ACC112 (cell line): ENCODE measurements around the gene MAP2K2.

Experiments
- H2AFZ ChIP-seq: fragments of 200-600 bp; sonication (generic); one replicate; pipeline ENCODE4 v1.6.0; 2017; ENCODE audit warnings: antibody characterized with exemption, low read length; ENCODE audit not compliant: unreplicated experiment
- H3K27ac ChIP-seq: fragments of 200-600 bp; sonication (generic); 2 replicates; pipeline ENCODE4 v1.5.1; 2014; ENCODE audit warnings: low read depth, mild to moderate bottlenecking, antibody characterized with exemption, low read length, moderate library complexity
- H3K27me3 ChIP-seq: fragments of 200-600 bp; sonication (generic); 2 replicates; pipeline ENCODE4 v1.6.1; 2014; ENCODE audit warnings: mild to moderate bottlenecking, antibody characterized with exemption, low read length, moderate library complexity, mixed read lengths; ENCODE audit not compliant: insufficient read depth
- H3K36me3 ChIP-seq: fragments of 200-600 bp; sonication (generic); 2 replicates; pipeline ENCODE4 v1.6.1; 2016; ENCODE audit warnings: mild to moderate bottlenecking, antibody characterized with exemption, low read length, moderate library complexity, mixed read lengths; ENCODE audit not compliant: insufficient read depth
- H3K4me1 ChIP-seq: fragments of 200-600 bp; sonication (generic); one replicate; pipeline ENCODE4 v1.6.1; 2016; ENCODE audit warnings: low read length, mixed read lengths; ENCODE audit not compliant: insufficient read depth, unreplicated experiment, control insufficient read depth
- H3K4me3 ChIP-seq: fragments of 200-600 bp; sonication (generic); 2 replicates; pipeline ENCODE4 v1.5.1; 2014; ENCODE audit warnings: mild to moderate bottlenecking, low read depth, low read length
- H3K79me2 ChIP-seq: fragments of 200-600 bp; sonication (generic); one replicate; pipeline ENCODE4 v1.6.0; 2016; ENCODE audit warnings: low read length; ENCODE audit not compliant: control insufficient read depth, unreplicated experiment, insufficient read depth

The MAP2K2 gene

GRCh38 chr19:4087787-4088679, 35.9 kb downstream of the MAP2K2 start:
- H2AFZ ChIP-seq = no peak overlapping the region
- H3K4me1 ChIP-seq = no peaks in the 10 kb centered on the region
- H3K27ac ChIP-seq = no peak overlapping the region
- H3K36me3 ChIP-seq = no peaks in the 10 kb centered on the region
- H3K79me2 ChIP-seq = no peaks in the 10 kb centered on the region
- no peaks in the 10 kb centered on the region for H3K27me3 ChIP-seq
- H3K4me3 ChIP-seq = no peak overlapping the region

GRCh38 chr19:4086411-4086867, 37.5 kb downstream of the MAP2K2 start:
- Histone ChIP-seq H3K4me1 (no peaks in the 10 kb centered on the region), H3K27me3 (no peaks in the 10 kb centered on the region), H3K27ac (no peak overlapping the region), H3K4me3 (no peak overlapping the region), H2AFZ (no peak overlapping the region), H3K36me3 (no peaks in the 10 kb centered on the region), H3K79me2 (no peaks in the 10 kb centered on the region)

GRCh38 chr19:4084547-4084877, 39.4 kb downstream of the MAP2K2 start:
- Histone ChIP-seq H3K4me3 (no peak overlapping the region), H3K27me3 (no peaks in the 10 kb centered on the region), H3K27ac (no peak overlapping the region), H3K79me2 (no peaks in the 10 kb centered on the region), H3K4me1 (no peaks in the 10 kb centered on the region), H3K36me3 (no peaks in the 10 kb centered on the region), H2AFZ (no peak overlapping the region)

GRCh38 chr19:4083677-4084546, 40.0 kb downstream of the MAP2K2 start:
- Histone ChIP-seq H2AFZ (no peak overlapping the region), H3K4me1 (no peaks in the 10 kb centered on the region), H3K27me3 (no peaks in the 10 kb centered on the region), H3K4me3 (no peak overlapping the region), H3K27ac (no peak overlapping the region), H3K36me3 (no peaks in the 10 kb centered on the region), H3K79me2 (no peaks in the 10 kb centered on the region)

- no peaks in the 10 kb centered on the region for H3K27me3 ChIP-seq
- H3K4me3 ChIP-seq = no peak overlapping the region
- H3K36me3 ChIP-seq = no peaks in the 10 kb centered on the region
- no peak overlapping the region for H2AFZ ChIP-seq
- no peaks in the 10 kb centered on the region for H3K79me2 ChIP-seq
- H3K4me1 ChIP-seq = peaks cover 8% of the 10 kb centered on the region
- no peak overlapping the region for H3K27ac ChIP-seq
These were observed 41.8 kb downstream of the MAP2K2 start for GRCh38 chr19:4082172-4082571.

GRCh38 chr19:4081441-4082129, 42.3 kb downstream of the MAP2K2 start:
- H3K4me1 ChIP-seq = peaks cover 8% of the 10 kb centered on the region
- no peak overlapping the region for H2AFZ ChIP-seq
- no peaks in the 10 kb centered on the region for H3K79me2 ChIP-seq
- H3K27ac ChIP-seq = no peak overlapping the region
- no peak overlapping the region for H3K4me3 ChIP-seq
- no peaks in the 10 kb centered on the region for H3K27me3 ChIP-seq
- H3K36me3 ChIP-seq = no peaks in the 10 kb centered on the region

- Histone ChIP-seq H3K79me2 (no peaks in the 10 kb centered on the region), H3K36me3 (no peaks in the 10 kb centered on the region), H3K27me3 (no peaks in the 10 kb centered on the region), H3K27ac (no peak overlapping the region), H3K4me3 (no peak overlapping the region), H3K4me1 (peaks cover 8% of the 10 kb centered on the region), H2AFZ (no peak overlapping the region)
These were observed 43.4 kb downstream of the MAP2K2 start for GRCh38 chr19:4080473-4080872.

- Histone ChIP-seq H3K4me1 (peaks cover 8% of the 10 kb centered on the region), H3K27ac (peak overlapping the region; percentile 26; the same call in 1 of the 2 replicates), H3K4me3 (peak overlapping the region; percentile 80), H3K27me3 (no peaks in the 10 kb centered on the region), H2AFZ (peak overlapping the region; percentile 68), H3K79me2 (no peaks in the 10 kb centered on the region), H3K36me3 (no peaks in the 10 kb centered on the region)
These were observed 45.9 kb downstream of the MAP2K2 start for GRCh38 chr19:4077800-4078684.

GRCh38 chr19:4077007-4077374, 46.9 kb downstream of the MAP2K2 start:
- Histone ChIP-seq H3K27ac (no peak overlapping the region), H3K79me2 (no peaks in the 10 kb centered on the region), H3K36me3 (no peaks in the 10 kb centered on the region), H3K27me3 (no peaks in the 10 kb centered on the region), H3K4me1 (peaks cover 8% of the 10 kb centered on the region), H3K4me3 (no peak overlapping the region), H2AFZ (no peak overlapping the region)

- Histone ChIP-seq H3K4me1 (peaks cover 8% of the 10 kb centered on the region), H3K79me2 (no peaks in the 10 kb centered on the region), H3K36me3 (no peaks in the 10 kb centered on the region), H3K4me3 (no peak overlapping the region), H3K27ac (no peak overlapping the region), H2AFZ (no peak overlapping the region), H3K27me3 (no peaks in the 10 kb centered on the region)
These were observed 48.5 kb downstream of the MAP2K2 start for GRCh38 chr19:4075373-4075772.
